Measurements from ENCODE around the gene AKAP13.

The AKAP13 gene

DNA sequence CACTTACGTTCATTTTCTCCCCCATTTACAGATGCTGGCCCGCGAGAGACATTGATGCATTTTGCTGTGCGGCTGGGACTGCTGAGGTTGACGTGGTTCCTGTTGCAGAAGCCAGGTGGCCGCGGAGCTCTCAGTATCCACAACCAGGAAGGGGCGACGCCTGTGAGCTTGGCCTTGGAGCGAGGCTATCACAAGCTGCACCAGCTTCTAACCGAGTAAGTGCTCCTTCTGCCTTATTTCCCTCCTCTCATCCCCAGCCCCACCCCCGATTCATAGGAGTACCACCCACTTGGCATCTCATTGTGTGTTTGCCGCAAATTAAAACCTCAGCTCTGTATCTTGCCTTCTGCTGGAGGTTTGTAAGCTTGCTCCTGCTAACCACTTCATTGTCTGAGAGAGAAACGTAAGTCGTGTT, 163.3 kb downstream of the AKAP13 start:
- DNase-seq, result peak; percentile 27

GRCh38 chr15:85545185-85545584, 164.8 kb downstream of the AKAP13 start:
- DNase-seq, result no peak

- DNase-seq, result no peak
Measured at GRCh38 chr15:85545752-85546151, 165.3 kb downstream of the AKAP13 start.

GRCh38 chr15:85547386-85547785, 167.0 kb downstream of the AKAP13 start:
- no peak for DNase-seq

- DNase-seq, result no peak
Measured at GRCh38 chr15:85550283-85550682, 169.9 kb downstream of the AKAP13 start.

DNA sequence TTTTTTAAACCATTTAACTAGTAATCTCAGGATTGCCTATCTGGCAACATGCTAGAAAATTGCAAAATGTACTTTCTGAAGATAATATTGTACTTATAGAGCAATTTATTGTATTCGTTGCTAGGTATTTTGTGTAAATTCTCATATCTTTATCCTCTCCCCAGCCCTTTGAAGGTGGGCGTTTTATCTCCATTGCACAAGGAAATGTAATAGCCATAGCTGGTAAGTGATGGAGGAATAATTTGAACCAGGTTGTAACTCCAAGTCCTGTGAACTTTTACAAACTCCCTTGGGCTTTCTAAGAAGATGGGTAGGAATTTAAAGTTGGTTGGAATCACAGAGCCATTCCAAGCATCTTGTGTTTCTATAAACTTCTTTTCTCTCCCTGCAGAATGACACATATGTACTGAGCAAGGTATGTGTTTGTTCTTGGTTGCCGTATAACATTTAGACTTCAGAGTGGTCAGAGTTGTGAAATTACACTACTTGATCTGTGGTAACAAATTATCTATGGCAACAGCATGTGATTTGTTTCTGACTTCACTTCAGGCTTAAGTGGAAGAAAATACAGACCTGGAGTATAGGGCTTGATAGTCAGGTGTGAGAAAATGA, 170.9 kb downstream of the AKAP13 start:
- no peak for DNase-seq

GRCh38 chr15:85554852-85555521, 174.6 kb downstream of the AKAP13 start:
- no peak for DNase-seq

DNA sequence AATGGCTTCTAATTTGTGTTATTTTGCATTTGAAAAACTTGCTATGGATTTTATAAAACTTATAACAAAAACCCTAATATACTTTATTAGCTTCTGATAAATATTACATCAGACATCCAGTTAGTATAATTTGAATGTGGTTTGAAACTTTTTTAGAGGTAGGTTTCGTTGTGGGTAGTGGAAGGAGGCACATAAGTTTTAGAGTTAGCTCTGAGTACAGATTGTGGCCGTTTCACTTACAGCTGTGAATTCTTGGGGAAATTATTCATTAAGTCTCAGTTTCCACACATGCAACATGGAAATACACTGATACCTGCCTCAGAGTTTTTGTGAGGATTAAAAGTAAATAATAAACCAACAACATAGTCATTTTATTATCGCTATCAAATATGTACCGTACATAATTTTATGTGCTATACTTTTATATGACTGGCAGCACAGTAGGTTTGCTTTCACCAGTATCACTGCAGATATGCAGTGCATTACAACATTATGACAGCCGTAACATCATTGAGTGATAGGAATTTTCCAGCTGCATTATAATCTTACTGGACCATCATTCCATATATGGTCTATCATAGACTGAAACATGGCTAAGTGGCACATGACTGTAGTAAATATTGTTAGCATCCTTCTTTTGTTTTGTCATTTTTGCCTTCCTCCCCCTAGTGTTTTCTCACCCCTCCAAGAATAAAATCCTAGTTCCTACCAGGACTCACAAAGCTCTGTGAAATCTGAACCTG, 175.6 kb downstream of the AKAP13 start:
- no peak for DNase-seq

- DNase-seq, result no peak
Measured at GRCh38 chr15:85556618-85556895, 176.2 kb downstream of the AKAP13 start.

- no peak for DNase-seq
Measured at GRCh38 chr15:85557385-85557784, 177.0 kb downstream of the AKAP13 start.

GRCh38 chr15:85558848-85559247, 178.4 kb downstream of the AKAP13 start:
- DNase-seq, result no peak

GRCh38 chr15:85559530-85559929, 179.1 kb downstream of the AKAP13 start:
- DNase-seq, result no peak

- DNase-seq, result no peak
Measured at GRCh38 chr15:85562824-85563223, 182.4 kb downstream of the AKAP13 start.

DNA sequence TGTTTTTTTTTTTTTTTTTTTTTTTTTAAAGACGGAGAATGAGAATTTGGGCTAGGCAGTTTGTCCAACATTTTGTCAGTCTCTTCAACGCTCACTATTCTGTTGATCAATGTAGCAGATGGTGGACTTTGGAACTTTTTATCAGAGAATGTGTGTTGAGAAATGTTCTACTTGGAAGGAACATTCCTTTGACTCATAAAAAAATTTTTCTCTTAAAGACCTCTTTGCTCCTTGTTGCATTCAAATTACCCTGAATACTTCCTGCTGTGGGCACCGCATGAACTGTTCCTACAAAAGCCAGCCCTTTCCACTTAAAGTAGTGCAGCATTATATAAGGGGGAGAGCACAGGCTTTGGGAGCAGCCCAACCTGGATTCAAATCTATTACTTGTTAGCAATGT, 182.9 kb downstream of the AKAP13 start:
- no peak for DNase-seq

GRCh38 chr15:85563731-85564130, 183.3 kb downstream of the AKAP13 start:
- DNase-seq, result no peak

DNA sequence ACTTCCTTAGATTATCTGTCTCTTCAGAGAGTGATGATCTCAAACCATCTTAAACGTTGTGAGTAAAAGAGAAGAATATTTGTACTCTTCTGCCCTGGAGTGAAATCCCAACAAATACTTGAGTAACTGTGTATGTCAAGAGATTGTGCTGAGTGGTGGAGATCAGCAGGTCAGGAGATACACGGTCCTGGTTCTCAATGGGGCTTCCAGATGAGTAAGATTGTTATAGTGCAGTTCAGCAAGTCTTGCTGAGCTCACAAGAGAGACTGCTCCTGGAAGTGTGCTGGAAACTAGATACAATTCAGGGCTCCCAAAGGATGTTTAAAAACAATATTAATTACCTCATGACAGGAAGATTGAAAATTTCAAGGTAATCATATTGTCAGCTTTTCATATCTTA, 184.3 kb downstream of the AKAP13 start:
- DNase-seq, result no peak

DNA sequence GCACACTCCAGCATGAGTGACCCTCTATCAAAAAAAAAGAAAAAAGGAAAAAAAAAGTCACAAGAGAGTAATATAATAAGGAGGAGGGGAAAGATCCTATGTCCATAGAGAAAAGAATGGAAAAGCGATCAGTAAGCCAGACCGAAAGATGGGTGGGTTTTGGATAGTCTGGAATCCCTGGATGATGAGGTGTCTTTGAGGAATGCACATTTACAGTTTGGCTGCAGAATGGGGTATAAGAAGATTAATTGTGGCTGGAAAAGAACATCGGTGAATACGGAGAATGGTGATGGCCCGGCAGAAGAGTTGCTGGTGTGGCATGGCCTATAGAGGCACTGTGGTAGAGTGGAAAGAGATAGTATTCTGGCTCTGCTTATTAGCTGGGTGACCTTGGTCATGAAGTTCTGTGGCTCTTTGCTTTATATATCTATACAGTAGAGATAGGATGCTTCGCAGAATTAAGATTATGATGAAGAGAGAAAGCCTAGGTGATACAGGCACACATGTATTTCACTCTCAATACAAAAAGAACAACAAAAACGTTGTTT, 187.9 kb downstream of the AKAP13 start:
- DNase-seq, result no peak

- DNase-seq, result no peak
Measured at GRCh38 chr15:85570336-85570735, 189.9 kb downstream of the AKAP13 start.

DNA sequence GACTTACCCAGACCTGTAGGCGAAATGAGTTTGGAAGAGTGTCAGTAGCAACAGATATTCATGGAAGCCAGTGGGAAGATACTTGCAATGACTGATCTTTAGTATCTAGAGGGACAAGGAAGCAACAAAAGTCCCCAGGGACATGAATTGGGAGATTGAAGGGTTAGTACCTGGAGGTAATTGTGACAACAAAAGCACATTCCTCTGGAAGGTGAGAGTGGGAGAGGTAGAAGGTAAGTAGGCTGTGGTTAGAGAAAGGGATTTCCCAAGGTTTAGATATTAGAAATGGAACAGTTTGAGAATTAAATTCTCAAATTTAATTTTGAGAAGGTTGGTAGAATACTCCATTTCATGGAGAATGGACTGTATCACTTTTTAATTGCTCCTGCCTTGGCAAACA, 191.4 kb downstream of the AKAP13 start:
- no peak for DNase-seq

DNA sequence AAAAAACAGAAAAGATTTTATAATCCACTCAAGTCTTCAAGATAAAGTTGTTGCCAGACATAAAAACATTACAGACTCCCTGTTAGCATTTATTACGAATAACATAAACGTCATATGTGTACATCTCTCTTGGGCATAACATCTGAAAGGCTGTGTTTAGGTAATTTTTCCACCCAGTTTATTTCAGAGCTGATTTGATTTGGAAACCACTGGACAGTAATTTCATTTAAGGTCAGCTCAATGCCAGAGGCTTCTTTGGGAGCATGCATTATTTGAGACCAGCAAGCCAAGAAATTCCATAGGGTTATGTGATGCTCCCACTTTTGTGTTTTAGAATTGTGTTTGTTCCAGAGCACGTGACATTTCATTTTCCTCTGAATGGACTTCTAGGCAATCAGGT, 196.0 kb downstream of the AKAP13 start:
- DNase-seq, result no peak

GRCh38 chr15:85578941-85579701, 198.7 kb downstream of the AKAP13 start:
- DNase-seq, result no peak

- DNase-seq, result peak; percentile 22
Measured at GRCh38 chr15:85579957-85580694, 199.7 kb downstream of the AKAP13 start.

DNA sequence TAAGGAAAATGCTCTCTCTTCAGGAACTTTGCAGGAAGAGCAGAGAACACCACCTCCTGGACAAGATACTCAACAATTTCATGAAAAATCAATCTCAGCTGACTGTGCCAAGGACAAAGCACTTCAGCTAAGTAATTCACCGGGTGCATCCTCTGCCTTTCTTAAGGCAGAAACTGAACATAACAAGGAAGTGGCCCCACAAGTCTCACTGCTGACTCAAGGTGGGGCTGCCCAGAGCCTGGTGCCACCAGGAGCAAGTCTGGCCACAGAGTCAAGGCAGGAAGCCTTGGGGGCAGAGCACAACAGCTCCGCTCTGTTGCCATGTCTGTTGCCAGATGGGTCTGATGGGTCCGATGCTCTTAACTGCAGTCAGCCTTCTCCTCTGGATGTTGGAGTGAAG, 200.5 kb downstream of the AKAP13 start:
- peak; percentile 78 for DNase-seq
